ENCODE results near the gene KLHL22. TPM values are rescaled to one million over a fixed set of nuclear protein-coding genes. Genes with fewer than 3 reads are reported as not detected.

Gene KLHL22
- total and polyA plus RNA-seq, 4 donors: 5.3 to 29.9 (median 20.4) TPM

DNA sequence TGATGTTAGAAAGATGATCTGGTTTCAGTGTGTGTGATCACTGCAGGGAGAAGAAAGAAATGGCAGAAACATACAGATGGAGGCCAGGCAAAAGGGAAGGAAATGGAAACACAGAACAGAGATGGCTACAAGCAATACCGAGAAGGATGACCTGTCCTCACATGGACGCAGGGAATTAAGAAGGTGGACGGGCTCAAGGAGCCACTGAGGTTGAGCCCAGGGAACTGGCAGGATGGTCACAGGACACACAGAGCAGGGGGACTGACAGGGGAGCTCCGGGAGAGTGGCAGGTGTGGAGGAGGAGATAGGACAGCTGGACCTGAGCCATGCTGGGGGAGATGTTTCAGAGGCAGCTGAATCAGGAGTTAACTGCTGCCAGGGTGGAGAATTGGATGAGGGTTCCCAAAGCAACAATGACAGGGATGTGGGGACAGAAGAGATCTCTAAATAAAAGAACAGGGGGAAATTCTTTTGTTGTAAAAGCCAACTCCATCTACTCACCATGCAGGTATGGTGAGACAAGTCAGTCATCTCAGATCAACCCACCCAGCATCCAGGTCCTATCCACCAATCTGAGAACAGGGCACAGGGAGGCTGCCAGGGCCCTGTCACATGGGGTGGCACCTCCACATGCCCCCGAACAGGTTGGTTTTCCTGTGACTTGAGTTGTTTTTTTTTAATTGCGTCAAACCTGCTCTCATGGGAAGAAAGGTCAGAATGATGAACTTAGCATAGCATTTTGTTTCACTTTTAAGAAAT is 26.3 kb downstream of the KLHL22 start:
- ATAC-seq (ENCODE audit: low FRiP score) (no peak), DNase-seq (peak in 1 of 2 donors; percentile 34)
- Histone ChIP-seq H3K4me1 (ENCODE audit: control insufficient read depth in 1 of 2, insufficient read depth in 2 of 2, low read length in 2 of 2) (no peaks in the 10 kb centered on the region), H3K9me3 (ENCODE audit: control insufficient read depth, low read length) (no peaks in the 10 kb centered on the region), H3K27ac (ENCODE audit: low read depth in 1 of 2, low read length in 2 of 2) (no peak overlapping the region), H3K4me3 (ENCODE audit: low read length in 2 of 2) (no peak overlapping the region), H3K36me3 (ENCODE audit: control insufficient read depth in 1 of 2, insufficient read depth in 2 of 2, low read length in 1 of 2) (peaks cover 0 to 1% of the 10 kb centered on the region in 2 donors), H3K27me3 (ENCODE audit: control insufficient read depth in 1 of 2, insufficient read depth in 2 of 2, low read length in 1 of 2) (no peaks in the 10 kb centered on the region)
- WGBS, 2 donors: 84 to 87% methylated on average over 6 of the region's 6 CpGs
- intact Hi-C loops (cut with DNase I): no loop called here

GRCh38 chr22:20466659-20467379 is 28.8 kb downstream of the KLHL22 start:
- Histone ChIP-seq H3K27me3 (ENCODE audit: control insufficient read depth in 1 of 2, insufficient read depth in 2 of 2, low read length in 1 of 2) (no peaks in the 10 kb centered on the region), H3K27ac (ENCODE audit: low read depth in 1 of 2, low read length in 2 of 2) (no peak overlapping the region), H3K4me3 (ENCODE audit: low read length in 2 of 2) (no peak overlapping the region), H3K4me1 (ENCODE audit: control insufficient read depth in 1 of 2, insufficient read depth in 2 of 2, low read length in 2 of 2) (no peaks in the 10 kb centered on the region), H3K9me3 (ENCODE audit: control insufficient read depth, low read length) (no peaks in the 10 kb centered on the region), H3K36me3 (ENCODE audit: control insufficient read depth in 1 of 2, insufficient read depth in 2 of 2, low read length in 1 of 2) (peaks cover 0 to 6% of the 10 kb centered on the region in 2 donors)
- ATAC-seq (ENCODE audit: low FRiP score) (no peak), DNase-seq (no peak)
- intact Hi-C loops (cut with DNase I): no loop called here
- WGBS, 2 donors: 88 to 90% methylated on average over 3 of the region's 3 CpGs

- H3K9me3 ChIP-seq (ENCODE audit: control insufficient read depth, low read length): no peaks in the 10 kb centered on the region
- no peak overlapping the region for H3K27ac ChIP-seq (ENCODE audit: low read depth in 1 of 2, low read length in 2 of 2)
- intact Hi-C loops (cut with DNase I): no loop called here
- no peaks in the 10 kb centered on the region for H3K4me1 ChIP-seq (ENCODE audit: control insufficient read depth in 1 of 2, insufficient read depth in 2 of 2, low read length in 2 of 2)
- WGBS, 2 donors: 79 to 81% methylated on average over 5 of the region's 5 CpGs
- no peak overlapping the region for H3K4me3 ChIP-seq (ENCODE audit: low read length in 2 of 2)
- H3K27me3 ChIP-seq (ENCODE audit: control insufficient read depth in 1 of 2, insufficient read depth in 2 of 2, low read length in 1 of 2): no peaks in the 10 kb centered on the region
- ATAC-seq (ENCODE audit: low FRiP score): no peak
- peak in 1 of 2 donors; percentile 5 for DNase-seq
- H3K36me3 ChIP-seq (ENCODE audit: control insufficient read depth in 1 of 2, insufficient read depth in 2 of 2, low read length in 1 of 2): peaks cover 0 to 6% of the 10 kb centered on the region in 2 donors
These were observed 29.9 kb downstream of the KLHL22 start for GRCh38 chr22:20465759-20466077.

DNA sequence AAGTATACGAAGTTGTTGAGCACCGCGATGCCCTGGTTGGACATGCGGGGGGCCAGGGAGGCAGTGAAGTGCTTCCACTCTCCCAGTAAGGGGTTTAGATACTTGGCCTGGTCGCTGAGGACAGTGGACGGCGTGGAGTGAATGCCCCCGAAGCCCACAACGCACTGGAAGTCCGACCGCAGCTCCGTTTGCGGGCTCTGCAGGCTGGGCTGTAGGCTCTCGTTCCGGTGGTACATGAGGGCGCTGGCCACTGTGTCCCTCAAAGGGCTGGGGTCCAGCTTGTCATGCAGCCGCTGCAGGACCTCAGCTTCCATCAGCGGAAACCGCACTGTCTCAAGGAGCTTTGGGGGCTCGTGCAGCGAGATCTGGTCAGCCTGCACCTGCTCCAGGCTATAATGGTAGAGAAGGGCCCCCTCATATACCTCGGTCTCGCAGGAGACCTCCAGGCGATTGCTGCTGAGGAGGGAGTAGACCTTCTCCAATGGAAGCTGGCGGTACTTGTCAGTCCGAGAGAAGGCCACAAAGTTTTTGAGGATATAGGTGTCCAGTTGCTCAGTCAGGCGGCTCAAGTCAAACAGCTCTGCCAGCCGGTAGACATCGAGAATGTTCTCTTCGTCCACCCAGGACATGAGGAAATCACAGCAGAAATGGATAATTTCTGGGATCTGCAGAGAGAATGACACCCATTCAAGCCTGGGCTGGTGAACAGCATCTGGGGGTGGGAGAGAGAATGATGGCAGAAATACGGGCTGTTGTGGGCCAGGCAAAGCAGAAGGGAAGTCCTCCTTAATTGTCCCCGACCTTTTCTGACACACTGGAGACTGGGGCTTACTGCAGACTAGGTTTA is 30.5 kb downstream of the KLHL22 start:
- 93% methylated on average over 32 of the region's 32 CpGs for WGBS, 2 donors
- peaks cover 0 to 6% of the 10 kb centered on the region in 2 donors for H3K36me3 ChIP-seq (ENCODE audit: control insufficient read depth in 1 of 2, insufficient read depth in 2 of 2, low read length in 1 of 2)

GRCh38 chr22:20464096-20464614 is 31.4 kb downstream of the KLHL22 start:
- peak in 1 of 2 donors; percentile 39 for DNase-seq
- H3K27me3 ChIP-seq (ENCODE audit: control insufficient read depth in 1 of 2, insufficient read depth in 2 of 2, low read length in 1 of 2): no peaks in the 10 kb centered on the region
- H3K4me3 ChIP-seq (ENCODE audit: low read length in 2 of 2): no peak overlapping the region
- no peak overlapping the region for H3K27ac ChIP-seq (ENCODE audit: low read depth in 1 of 2, low read length in 2 of 2)
- 77 to 84% methylated on average over 11 of the region's 11 CpGs for WGBS, 2 donors
- intact Hi-C loops (cut with DNase I): no loop called here
- H3K9me3 ChIP-seq (ENCODE audit: control insufficient read depth, low read length): no peaks in the 10 kb centered on the region
- ATAC-seq (ENCODE audit: low FRiP score): no peak
- peaks cover 0 to 6% of the 10 kb centered on the region in 2 donors for H3K36me3 ChIP-seq (ENCODE audit: control insufficient read depth in 1 of 2, insufficient read depth in 2 of 2, low read length in 1 of 2)
- H3K4me1 ChIP-seq (ENCODE audit: control insufficient read depth in 1 of 2, insufficient read depth in 2 of 2, low read length in 2 of 2): no peaks in the 10 kb centered on the region

More for the DNA sequence above, 30.5 kb downstream of the KLHL22 start:
- Histone ChIP-seq H3K27me3 (ENCODE audit: control insufficient read depth in 1 of 2, insufficient read depth in 2 of 2, low read length in 1 of 2) (no peaks in the 10 kb centered on the region), H3K27ac (ENCODE audit: low read depth in 1 of 2, low read length in 2 of 2) (no peak overlapping the region), H3K9me3 (ENCODE audit: control insufficient read depth, low read length) (no peaks in the 10 kb centered on the region), H3K4me3 (ENCODE audit: low read length in 2 of 2) (no peak overlapping the region), H3K4me1 (ENCODE audit: control insufficient read depth in 1 of 2, insufficient read depth in 2 of 2, low read length in 2 of 2) (no peaks in the 10 kb centered on the region)
- DNase-seq (peak in 1 of 2 donors; percentile 57), ATAC-seq (ENCODE audit: low FRiP score) (no peak)
- intact Hi-C loops (cut with DNase I): no loop called here

DNA sequence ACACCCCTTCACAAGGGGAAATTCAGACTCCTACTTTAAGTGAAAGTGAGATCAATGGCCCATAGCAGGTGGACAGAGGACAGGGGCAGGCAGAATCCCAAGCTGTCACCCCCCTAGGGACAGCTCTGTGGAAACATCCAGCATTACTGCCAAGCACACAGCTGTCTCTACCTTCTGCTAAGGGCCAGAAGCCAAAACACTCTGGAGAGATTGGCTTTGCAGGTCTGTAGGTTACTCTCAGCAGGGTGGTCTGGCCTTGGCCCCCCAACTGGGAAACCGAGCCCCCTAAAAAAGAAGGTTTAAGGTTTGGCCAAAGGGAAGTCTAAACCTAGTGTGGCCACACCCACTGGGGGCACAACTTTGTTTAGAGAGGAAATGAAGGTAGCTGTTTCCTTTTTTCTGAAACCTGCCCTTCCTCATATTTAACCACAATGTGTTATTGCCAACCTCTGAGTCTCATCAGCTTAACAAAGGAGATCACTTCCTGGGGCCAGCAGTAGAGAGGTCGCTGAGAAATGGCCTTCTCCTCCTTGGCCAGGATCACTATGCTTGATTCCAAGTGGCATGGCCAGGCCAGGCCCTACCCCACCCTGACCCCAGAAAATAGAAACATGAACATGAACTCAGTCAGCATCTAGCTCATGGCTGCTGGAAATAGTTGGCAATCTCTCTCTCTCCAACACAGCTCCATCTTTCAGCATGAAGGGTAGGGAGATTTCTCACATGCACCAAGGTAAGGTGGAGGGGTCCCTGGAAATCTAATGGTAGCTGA is 32.1 kb downstream of the KLHL22 start:
- 76 to 78% methylated on average over 2 of the region's 2 CpGs for WGBS, 2 donors
- Histone ChIP-seq H3K36me3 (ENCODE audit: control insufficient read depth in 1 of 2, insufficient read depth in 2 of 2, low read length in 1 of 2) (peaks cover 0 to 6% of the 10 kb centered on the region in 2 donors), H3K9me3 (ENCODE audit: control insufficient read depth, low read length) (no peaks in the 10 kb centered on the region), H3K27me3 (ENCODE audit: control insufficient read depth in 1 of 2, insufficient read depth in 2 of 2, low read length in 1 of 2) (no peaks in the 10 kb centered on the region), H3K27ac (ENCODE audit: low read depth in 1 of 2, low read length in 2 of 2) (no peak overlapping the region), H3K4me3 (ENCODE audit: low read length in 2 of 2) (no peak overlapping the region), H3K4me1 (ENCODE audit: control insufficient read depth in 1 of 2, insufficient read depth in 2 of 2, low read length in 2 of 2) (no peaks in the 10 kb centered on the region)
- intact Hi-C loops (cut with DNase I): no loop called here
- DNase-seq: peak in 1 of 2 donors; percentile 19
- ATAC-seq (ENCODE audit: low FRiP score): no peak

DNA sequence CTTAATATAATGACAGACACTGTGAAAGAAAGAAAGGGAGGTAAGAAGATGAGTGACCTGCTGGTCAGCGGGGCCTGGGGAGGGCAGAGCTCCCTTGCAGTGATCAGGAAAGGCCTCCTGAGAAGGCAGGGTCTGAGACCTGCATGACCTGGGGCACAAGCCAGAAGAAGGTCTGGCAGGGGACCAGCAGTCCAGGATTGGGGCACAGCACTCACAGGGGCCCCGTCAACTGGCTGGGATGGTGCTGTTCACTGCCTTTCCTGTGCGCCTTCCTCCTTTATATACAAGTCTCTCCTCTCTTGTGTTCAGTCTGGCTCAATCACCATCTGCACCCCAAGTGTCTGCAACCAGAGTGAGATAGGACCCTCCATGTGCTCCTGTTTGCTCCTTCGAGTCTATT is 35.7 kb downstream of the KLHL22 start:
- ATAC-seq (ENCODE audit: low FRiP score): no peak
- H3K27me3 ChIP-seq (ENCODE audit: control insufficient read depth in 1 of 2, insufficient read depth in 2 of 2, low read length in 1 of 2): no peaks in the 10 kb centered on the region
- no peak overlapping the region for H3K27ac ChIP-seq (ENCODE audit: low read depth in 1 of 2, low read length in 2 of 2)
- WGBS, 2 donors: 92 to 95% methylated on average over 4 of the region's 4 CpGs
- DNase-seq: peak in 1 of 2 donors; percentile 63
- peaks cover 0 to 6% of the 10 kb centered on the region in 2 donors for H3K36me3 ChIP-seq (ENCODE audit: control insufficient read depth in 1 of 2, insufficient read depth in 2 of 2, low read length in 1 of 2)
- H3K4me1 ChIP-seq (ENCODE audit: control insufficient read depth in 1 of 2, insufficient read depth in 2 of 2, low read length in 2 of 2): no peaks in the 10 kb centered on the region
- intact Hi-C loops (cut with DNase I): no loop called here
- H3K4me3 ChIP-seq (ENCODE audit: low read length in 2 of 2): no peak overlapping the region
- no peaks in the 10 kb centered on the region for H3K9me3 ChIP-seq (ENCODE audit: control insufficient read depth, low read length)

DNA sequence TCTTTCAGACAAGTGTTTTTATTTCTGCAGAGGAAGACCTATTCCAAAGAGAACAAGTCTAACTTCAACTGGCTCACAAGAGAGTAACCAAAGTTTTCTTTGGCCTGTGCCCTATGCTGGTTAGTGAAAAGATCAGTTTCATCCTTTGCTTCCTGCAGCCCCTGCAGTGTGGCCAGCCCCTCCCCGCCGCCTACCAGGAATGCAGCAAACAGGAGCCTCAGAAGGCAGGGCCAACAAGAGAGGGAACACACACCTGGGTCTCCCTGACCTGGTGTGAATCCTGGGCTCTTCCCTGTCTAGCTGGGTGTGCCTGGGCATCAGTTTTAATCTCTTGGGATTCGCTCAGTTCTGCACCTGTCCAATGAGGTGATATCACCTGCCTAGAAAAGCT is 36.4 kb downstream of the KLHL22 start:
- Histone ChIP-seq H3K9me3 (ENCODE audit: control insufficient read depth, low read length) (no peaks in the 10 kb centered on the region), H3K4me1 (ENCODE audit: control insufficient read depth in 1 of 2, insufficient read depth in 2 of 2, low read length in 2 of 2) (no peaks in the 10 kb centered on the region), H3K36me3 (ENCODE audit: control insufficient read depth in 1 of 2, insufficient read depth in 2 of 2, low read length in 1 of 2) (peaks cover 0 to 6% of the 10 kb centered on the region in 2 donors), H3K27me3 (ENCODE audit: control insufficient read depth in 1 of 2, insufficient read depth in 2 of 2, low read length in 1 of 2) (no peaks in the 10 kb centered on the region), H3K4me3 (ENCODE audit: low read length in 2 of 2) (no peak overlapping the region), H3K27ac (ENCODE audit: low read depth in 1 of 2, low read length in 2 of 2) (no peak overlapping the region)
- intact Hi-C loops (cut with DNase I): no loop called here
- DNase-seq (peak in 1 of 2 donors; percentile 11), ATAC-seq (ENCODE audit: low FRiP score) (no peak)
- 92 to 96% methylated on average over 3 of the region's 3 CpGs for WGBS, 2 donors

Measured in aorta (tissue), 5 donors.